Measurements from ENCODE around the gene HOXB7.

The HOXB7 gene

GRCh38 chr17:48569674-48570324 is 41.0 kb downstream of the HOXB7 start:
- CTCF ChIA-PET: interaction anchor here (0.5 to 1.2 kb wide), 2 partner anchors 17 to 51 kb away, joined by 3 to 5 read pairs; no protein-coding TSS in a partner anchor
- POLR2A ChIA-PET: interaction anchor here (0.5 to 2.1 kb wide), 8 partner anchors 10 to 70 kb away, joined by 3 to 10 read pairs (median 4); partner anchors contain the start of gene HOXB9
- TF ChIP-seq ELF4 (IDR thresholded peaks at IDR 0.05) (no peak), SP1 (IDR thresholded peaks at IDR 0.05) (no peak), LEF1 (IDR thresholded peaks at IDR 0.05; ENCODE audit: borderline replicate concordance) (no peak), TARDBP (IDR thresholded peaks at IDR 0.05) (no peak), BHLHE40 (IDR thresholded peaks at IDR 0.05; ENCODE audit: borderline replicate concordance) (no peak), L3MBTL2 (conservative IDR thresholded peaks at IDR 0.05) (no peak), CTBP1 (IDR thresholded peaks at IDR 0.05; ENCODE audit: borderline replicate concordance) (no peak), NFRKB (IDR thresholded peaks at IDR 0.05) (no peak), ZNF384 (IDR thresholded peaks at IDR 0.05) (no peak), PKNOX1 (IDR thresholded peaks at IDR 0.05) (no peak), FOXA1 (IDR thresholded peaks at IDR 0.05) (no peak)
- DNase-seq (ENCODE audit: extremely low spot score): no peak

GRCh38 chr17:48569240-48569582 is 41.6 kb downstream of the HOXB7 start:
- no peak for TF ChIP-seq ZNF384 (IDR thresholded peaks at IDR 0.05)
- no peak for TF ChIP-seq NFRKB (IDR thresholded peaks at IDR 0.05)
- no peak for TF ChIP-seq ELF4 (IDR thresholded peaks at IDR 0.05)
- no peak for TF ChIP-seq BHLHE40 (IDR thresholded peaks at IDR 0.05; ENCODE audit: borderline replicate concordance)
- ChIA-PET POLR2A (interaction anchor here (0.8 to 2.1 kb wide), 4 partner anchors 10 to 27 kb away, joined by 3 to 10 read pairs (median 6); no protein-coding TSS in a partner anchor), CTCF (interaction anchor here (0.5 to 1.2 kb wide), 2 partner anchors 18 to 50 kb away, joined by 3 to 5 read pairs; no protein-coding TSS in a partner anchor)
- no peak for DNase-seq (ENCODE audit: extremely low spot score)

GRCh38 chr17:48568499-48569239 is 42.1 kb downstream of the HOXB7 start:
- ChIA-PET POLR2A (interaction anchor here (0.8 to 3.0 kb wide), 4 partner anchors 11 to 20 kb away, joined by 3 to 12 read pairs (median 8); no protein-coding TSS in a partner anchor), CTCF (interaction anchor here (0.5 to 1.2 kb wide), 4 partner anchors 14 to 685 kb away, joined by 3 to 5 read pairs (median 3); no protein-coding TSS in a partner anchor)

GRCh38 chr17:48567646-48568354 is 43.0 kb downstream of the HOXB7 start:
- CTCF ChIA-PET: interaction anchor here (0.5 to 1.8 kb wide), 4 partner anchors 13 to 686 kb away, joined by 3 to 8 read pairs (median 3); no protein-coding TSS in a partner anchor
- DNase-seq (ENCODE audit: extremely low spot score): no peak
- POLR2A ChIA-PET: interaction anchor here (0.8 to 3.0 kb wide), 5 partner anchors 9 to 21 kb away, joined by 3 to 12 read pairs (median 5); no protein-coding TSS in a partner anchor
- TF ChIP-seq NFRKB (IDR thresholded peaks at IDR 0.05) (no peak), LEF1 (IDR thresholded peaks at IDR 0.05; ENCODE audit: borderline replicate concordance) (no peak), FOXM1 (IDR thresholded peaks at IDR 0.05; ENCODE audit: borderline replicate concordance) (no peak), SUZ12 (IDR thresholded peaks at IDR 0.05) (no peak), ZNF384 (IDR thresholded peaks at IDR 0.05) (no peak), SP1 (IDR thresholded peaks at IDR 0.05) (no peak), L3MBTL2 (conservative IDR thresholded peaks at IDR 0.05) (no peak), PKNOX1 (IDR thresholded peaks at IDR 0.05) (no peak), HDGF (IDR thresholded peaks at IDR 0.05; ENCODE audit: borderline replicate concordance) (no peak), FOXK2 (IDR thresholded peaks at IDR 0.05) (no peak), ARNT (IDR thresholded peaks at IDR 0.05) (no peak), BHLHE40 (IDR thresholded peaks at IDR 0.05; ENCODE audit: borderline replicate concordance) (no peak), ELF4 (IDR thresholded peaks at IDR 0.05) (no peak), TARDBP (IDR thresholded peaks at IDR 0.05) (no peak), CTBP1 (IDR thresholded peaks at IDR 0.05; ENCODE audit: borderline replicate concordance) (no peak), FOXA1 (IDR thresholded peaks at IDR 0.05) (no peak)

More at GRCh38 chr17:48568499-48569239, 42.1 kb downstream of the HOXB7 start:
- DNase-seq (ENCODE audit: extremely low spot score): no peak
- TF ChIP-seq SUZ12 (IDR thresholded peaks at IDR 0.05) (no peak), FOXA1 (IDR thresholded peaks at IDR 0.05) (no peak), HDGF (IDR thresholded peaks at IDR 0.05; ENCODE audit: borderline replicate concordance) (no peak), L3MBTL2 (conservative IDR thresholded peaks at IDR 0.05) (no peak), FOXM1 (IDR thresholded peaks at IDR 0.05; ENCODE audit: borderline replicate concordance) (no peak), LEF1 (IDR thresholded peaks at IDR 0.05; ENCODE audit: borderline replicate concordance) (no peak; the same call in 1 of the 2 replicates), CTBP1 (IDR thresholded peaks at IDR 0.05; ENCODE audit: borderline replicate concordance) (peak; percentile 98), TARDBP (IDR thresholded peaks at IDR 0.05) (peak; percentile 26; the same call in 1 of the 2 replicates), SP1 (IDR thresholded peaks at IDR 0.05) (no peak), PKNOX1 (IDR thresholded peaks at IDR 0.05) (peak; percentile 99), BHLHE40 (IDR thresholded peaks at IDR 0.05; ENCODE audit: borderline replicate concordance) (no peak), ARNT (IDR thresholded peaks at IDR 0.05) (peak; percentile 93), FOXK2 (IDR thresholded peaks at IDR 0.05) (no peak), NFRKB (IDR thresholded peaks at IDR 0.05) (no peak), ELF4 (IDR thresholded peaks at IDR 0.05) (no peak), ZNF384 (IDR thresholded peaks at IDR 0.05) (no peak)

GRCh38 chr17:48567209-48567608 is 43.6 kb downstream of the HOXB7 start:
- no peak for DNase-seq (ENCODE audit: extremely low spot score)
- TF ChIP-seq PKNOX1 (IDR thresholded peaks at IDR 0.05) (peak; percentile 26; the same call in 1 of the 2 replicates), CTBP1 (IDR thresholded peaks at IDR 0.05; ENCODE audit: borderline replicate concordance) (no peak), BHLHE40 (IDR thresholded peaks at IDR 0.05; ENCODE audit: borderline replicate concordance) (no peak)
- ChIA-PET POLR2A (interaction anchor here (1.2 to 3.0 kb wide), 5 partner anchors 9 to 21 kb away, joined by 4 to 12 read pairs (median 5); no protein-coding TSS in a partner anchor), CTCF (interaction anchor here (1.2 to 1.8 kb wide), 2 partner anchors 20 to 66 kb away, joined by 3 to 8 read pairs; no protein-coding TSS in a partner anchor)

Measured in HEK293T (cell line).